Transverse colon (tissue), 4 donors: ENCODE results near the gene IFITM2. TPM values are rescaled to one million over a fixed set of nuclear protein-coding genes. Genes with fewer than 3 reads are reported as not detected.

Experiments used
- DNase-seq: peaks from one replicate; pipeline ENCODE4 v3.0.0-alpha.2; 2019
- H3K27ac ChIP-seq, 4 donors: fragments of 200-600 bp; sonication (generic); 2 replicates each; pipeline ENCODE4 v1.5.1; 2016 to 2018; ENCODE audit warnings: inconsistent platforms in 4 of 4
- H3K27me3 ChIP-seq: fragments of 200-600 bp; sonication (generic); 2 replicates; pipeline ENCODE4 v1.5.1; 2017; ENCODE audit warnings: inconsistent platforms
- H3K36me3 ChIP-seq, 4 donors: fragments of 200-600 bp; sonication (generic); 2 replicates each; pipeline ENCODE4 v1.5.1; 2017 to 2019; ENCODE audit warnings: inconsistent platforms in 4 of 4
- H3K4me1 ChIP-seq, 4 donors: fragments of 200-600 bp; sonication (generic); 2 replicates each; pipeline ENCODE4 v1.5.1; 2017 to 2020; ENCODE audit warnings: inconsistent platforms in 4 of 4
- H3K4me3 ChIP-seq, 4 donors: fragments of 200-600 bp; sonication (generic); 1 replicate in 1 of 4; 2 replicates in 3 of 4; pipeline versions ENCODE4 v1.5.1 to v1.6.1; 2017 to 2019; ENCODE audit warnings: inconsistent platforms in 4 of 4
- H3K9me3 ChIP-seq, 2 donors: fragments of 200-600 bp; sonication (generic); 2 replicates each; pipeline ENCODE4 v1.5.1; 2017 to 2019; ENCODE audit warnings: inconsistent platforms in 2 of 2
- CTCF ChIP-seq, 5 experiments: fragments of 200-600 bp in 3 of 5; fragments of 450-650 bp in 2 of 5; sonication (generic) in 3 of 5; IDR thresholded peaks; 1 replicate in 2 of 5; 2 replicates in 3 of 5; pipeline ENCODE4 v1.5.1; 2016 to 2017; ENCODE audit warnings: antibody characterized with exemption in 5 of 5, inconsistent platforms in 3 of 5, mild to moderate bottlenecking in 2 of 5, moderate library complexity in 1 of 5
- EP300 ChIP-seq: sonication (generic); formaldehyde crosslinking; IDR thresholded peaks from one replicate; pipeline ENCODE4 v1.6.1; 2017; ENCODE audit warnings: antibody characterized with exemption, low read depth
- POLR2A ChIP-seq: fragments of 450-650 bp; IDR thresholded peaks from one replicate; pipeline ENCODE4 v1.6.1; 2016; ENCODE audit warnings: antibody characterized with exemption, mild to moderate bottlenecking, moderate library complexity
- POLR2AphosphoS5 ChIP-seq, 3 donors: sonication (generic); formaldehyde crosslinking; IDR thresholded peaks; one replicate each; pipeline ENCODE4 v1.6.1; 2016; ENCODE audit warnings: antibody characterized with exemption in 3 of 3
- WGBS, 2 donors: methylation state at CpG; one replicate each; pipeline ENCODE4 v1.1.5; 2018; ENCODE audit warnings: low coverage in 1 of 2; 5-methylcytosine and 5-hydroxymethylcytosine counted together
- in situ Hi-C, 4 donors: fragments of 200-750 bp; cut with MboI; loops; one replicate each; pipeline versions ENCODE4 v1.15.0 to v1.15.1; 2017; ENCODE audit warnings: low sequenced_read_pairs in 3 of 4, low pct_ligation_motif_present in 1 of 4, low pct_unique_long_range_greater_than_20kb in 1 of 4
- intact Hi-C: fragments of 100-400 bp; cut with DNase I; formaldehyde crosslinking; loops from one replicate; pipeline ENCODE4 v1.15.1; 2023; ENCODE audit warnings: low total_unique reads
- total RNA-seq, 4 donors: library from RNA; depleted of rRNA; stranded (reverse); fragments of >200 nt; gene quantifications; one replicate each; pipeline ENCODE4 v1.1.0, GENCODE V29; 2016

Gene IFITM2
- total RNA-seq, 4 donors from 2014 or later: 19.1 to 78.6 (median 49.8) TPM

- intact Hi-C loops (no loop called here), in situ Hi-C loops (no loop called here)
- WGBS, 2 donors: 73 to 87% methylated on average over 18 to 25 of the region's 25 CpGs
- Histone ChIP-seq H3K4me3 (no peak overlapping the region), H3K9me3 (no peaks in the 10 kb centered on the region), H3K27ac (no peak overlapping the region), H3K36me3 (no peaks in the 10 kb centered on the region), H3K27me3 (no peaks in the 10 kb centered on the region), H3K4me1 (peaks cover 4 to 28% (median 12%) of the 10 kb centered on the region in 4 donors)
- DNase-seq: no peak
- TF ChIP-seq CTCF (IDR thresholded peaks at IDR 0.05): no peak
- no peak for TF ChIP-seq POLR2A
- no peak for TF ChIP-seq EP300
- no peak for TF ChIP-seq POLR2AphosphoS5 (IDR thresholded peaks at IDR 0.05)
These were observed 26.8 kb downstream of the IFITM2 start for GRCh38 chr11:334264-334994.

DNA sequence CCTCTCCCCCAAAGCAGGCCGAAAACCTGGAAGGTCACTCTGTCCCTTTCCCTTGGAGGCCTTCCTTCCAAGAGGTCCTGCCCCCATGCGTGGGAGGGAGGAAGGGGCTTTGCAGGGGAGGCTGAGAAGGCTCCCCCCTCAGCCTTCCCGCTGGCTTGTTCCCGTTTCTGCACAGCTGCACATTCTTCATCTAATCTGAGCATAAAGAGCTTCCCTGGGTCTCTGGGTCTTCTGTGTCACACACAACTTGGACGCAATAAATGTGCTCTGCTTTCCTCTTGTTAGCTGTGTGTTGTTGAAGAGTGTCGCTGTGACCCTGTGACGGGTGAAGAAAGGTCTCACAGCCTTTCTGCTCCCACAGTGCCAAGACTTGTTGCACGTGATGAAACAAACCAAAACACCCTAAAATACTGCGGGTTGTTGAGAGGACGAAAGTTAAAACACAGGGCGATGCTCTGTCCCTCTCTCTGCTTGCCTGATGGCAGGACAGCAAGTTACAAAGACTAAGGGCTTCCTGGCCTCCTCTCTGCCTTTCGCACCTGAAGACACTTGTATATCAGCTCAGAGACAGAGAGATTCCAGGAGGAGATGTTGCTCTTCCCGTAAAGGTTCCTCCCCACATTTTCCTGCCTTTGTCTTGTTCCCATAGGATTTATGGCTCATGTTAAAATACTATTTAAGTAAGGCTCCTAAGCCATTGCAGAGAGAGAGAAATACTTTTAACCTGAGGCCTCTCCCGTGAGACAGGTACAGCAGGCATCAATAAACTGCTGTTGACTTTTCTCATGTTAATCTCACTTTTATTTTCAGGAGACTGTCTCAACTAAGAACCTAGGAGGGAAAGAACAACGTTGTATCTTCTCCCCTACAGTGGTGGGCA lies 28.4 kb downstream of the IFITM2 start:
- intact Hi-C loops: no loop called here

GRCh38 chr11:336659-337198 lies 29.1 kb downstream of the IFITM2 start:
- DNase-seq: no peak
- in situ Hi-C loops: no loop called here

More for the DNA sequence above, 28.4 kb downstream of the IFITM2 start:
- DNase-seq: no peak
- WGBS, 2 donors: 46% methylated on average over 10 to 15 of the region's 15 CpGs
- no peaks in the 10 kb centered on the region for H3K36me3 ChIP-seq
- no peak overlapping the region for H3K4me3 ChIP-seq
- H3K27ac ChIP-seq: peak overlapping the region; percentile 57 to 67 (median 62)
- no peaks in the 10 kb centered on the region for H3K27me3 ChIP-seq
- H3K4me1 ChIP-seq: peaks cover 4 to 28% (median 12%) of the 10 kb centered on the region in 4 donors
- no peaks in the 10 kb centered on the region for H3K9me3 ChIP-seq
- TF ChIP-seq POLR2A (no peak), EP300 (no peak), POLR2AphosphoS5 (IDR thresholded peaks at IDR 0.05) (no peak), CTCF (IDR thresholded peaks at IDR 0.05) (no peak)
- in situ Hi-C loops: no loop called here

More at GRCh38 chr11:336659-337198, 29.1 kb downstream of the IFITM2 start:
- H3K27me3 ChIP-seq: no peaks in the 10 kb centered on the region
- no peak for TF ChIP-seq POLR2AphosphoS5 (IDR thresholded peaks at IDR 0.05)
- no peak for TF ChIP-seq CTCF (IDR thresholded peaks at IDR 0.05)
- TF ChIP-seq EP300: no peak
- no peak for TF ChIP-seq POLR2A
- H3K9me3 ChIP-seq: no peaks in the 10 kb centered on the region
- H3K4me3 ChIP-seq: no peak overlapping the region
- peaks cover 4 to 28% (median 12%) of the 10 kb centered on the region in 4 donors for H3K4me1 ChIP-seq
- H3K36me3 ChIP-seq: no peaks in the 10 kb centered on the region
- H3K27ac ChIP-seq: peak overlapping the region; percentile 57 to 67 (median 62)
- intact Hi-C loops: no loop called here
- WGBS, 2 donors: 50 to 57% methylated on average over 4 of the region's 4 CpGs
